Central memory CD8-positive, alpha-beta T cell (primary cell): ENCODE measurements around the gene S100Z.
"Not testable (repeated sequence)": the region's sequence is repeated elsewhere in the genome, so short reads cannot be mapped to it uniquely, and the experiment has no call there.

Experiments
- ATAC-seq: fragments of 150-1000 bp; cut with Tn5 transposase; replicated peaks from 2 replicates; pipeline ENCODE4 v1.10.0; 2022; ENCODE audit warnings: mild to moderate bottlenecking, moderate FRiP score, moderate number of reproducible peaks; ENCODE audit not compliant: poor library complexity, severe bottlenecking; ENCODE audit errors: extremely low read depth
- DNase-seq, 2 donors: peaks; one replicate each; pipeline ENCODE4 v3.0.0; 2021; ENCODE audit warnings: low spot score in 2 of 2
- H3K27ac Mint-ChIP-seq: one replicate; pipeline ENCODE4 v1.8.0; 2022; ENCODE audit warnings: low read depth, mild to moderate bottlenecking, moderate library complexity, mixed read lengths
- H3K27me3 Mint-ChIP-seq: one replicate; pipeline ENCODE4 v1.8.0; 2022; ENCODE audit warnings: mixed read lengths
- H3K36me3 Mint-ChIP-seq: one replicate; pipeline ENCODE4 v1.8.0; 2022; ENCODE audit warnings: mild to moderate bottlenecking, moderate library complexity, mixed read lengths; ENCODE audit not compliant: insufficient read depth
- H3K4me1 Mint-ChIP-seq: one replicate; pipeline ENCODE4 v1.8.0; 2022; ENCODE audit warnings: mixed read lengths
- H3K4me3 Mint-ChIP-seq: one replicate; pipeline ENCODE4 v1.8.0; 2022; ENCODE audit warnings: mild to moderate bottlenecking, moderate library complexity, mixed read lengths
- H3K9me3 Mint-ChIP-seq: one replicate; pipeline ENCODE4 v1.8.0; 2022; ENCODE audit warnings: mixed read lengths

The S100Z gene

GRCh38 chr5:76813982-76814562 lies 35.7 kb upstream of the S100Z start:
- ATAC-seq: no peak
- peaks cover 40% of the 10 kb centered on the region for H3K27me3 Mint-ChIP-seq

GRCh38 chr5:76816110-76816831 lies 33.5 kb upstream of the S100Z start:
- no peak for DNase-seq
- Mint-ChIP-seq H3K27ac (no peak overlapping the region), H3K4me3 (no peak overlapping the region), H3K4me1 (peaks cover 8% of the 10 kb centered on the region), H3K27me3 (peaks cover 56% of the 10 kb centered on the region), H3K36me3 (no peaks in the 10 kb centered on the region), H3K9me3 (no peaks in the 10 kb centered on the region)
- no peak for ATAC-seq

More at GRCh38 chr5:76813982-76814562, 35.7 kb upstream of the S100Z start:
- Mint-ChIP-seq H3K36me3 (no peaks in the 10 kb centered on the region), H3K4me3 (no peak overlapping the region), H3K9me3 (no peaks in the 10 kb centered on the region), H3K27ac (no peak overlapping the region), H3K4me1 (peaks cover 8% of the 10 kb centered on the region)
- no peak for DNase-seq

GRCh38 chr5:76818844-76819831 lies 30.7 kb upstream of the S100Z start, which contains the start of gene F2RL1:
Gene F2RL1 (plus strand): TSS chr5:76819030. CDS start chr5:76819183, 153 bp downstream.
- no peaks in the 10 kb centered on the region for H3K9me3 Mint-ChIP-seq
- DNase-seq (peak in 1 of 2 donors; percentile 13), ATAC-seq (peak; percentile 55)
- no peak within 1 kb of the TSS for H3K27ac Mint-ChIP-seq
- peaks cover 2% of the 10 kb centered on the region for H3K36me3 Mint-ChIP-seq
- peaks cover 70% of the 10 kb centered on the region for H3K27me3 Mint-ChIP-seq
- peak within 1 kb of the TSS; percentile 71 for H3K4me3 Mint-ChIP-seq
- peaks cover 8% of the 10 kb centered on the region for H3K4me1 Mint-ChIP-seq

GRCh38 chr5:76819851-76820525 lies 29.8 kb upstream of the S100Z start:
- DNase-seq (no peak), ATAC-seq (no peak)
- Mint-ChIP-seq H3K27me3 (peaks cover 69% of the 10 kb centered on the region), H3K27ac (no peak overlapping the region), H3K9me3 (no peaks in the 10 kb centered on the region), H3K4me1 (peaks cover 8% of the 10 kb centered on the region), H3K36me3 (peaks cover 2% of the 10 kb centered on the region), H3K4me3 (peak overlapping the region; percentile 71)

GRCh38 chr5:76820526-76820890 lies 29.3 kb upstream of the S100Z start:
- Mint-ChIP-seq H3K27me3 (peaks cover 63% of the 10 kb centered on the region), H3K9me3 (no peaks in the 10 kb centered on the region), H3K4me1 (peaks cover 8% of the 10 kb centered on the region), H3K27ac (no peak overlapping the region), H3K36me3 (peaks cover 2% of the 10 kb centered on the region), H3K4me3 (peak overlapping the region; percentile 71)
- no peak for DNase-seq
- no peak for ATAC-seq

- Mint-ChIP-seq H3K9me3 (no peaks in the 10 kb centered on the region), H3K4me1 (peaks cover 8% of the 10 kb centered on the region), H3K36me3 (peaks cover 2% of the 10 kb centered on the region), H3K27me3 (peaks cover 57% of the 10 kb centered on the region), H3K4me3 (no peak overlapping the region), H3K27ac (no peak overlapping the region)
- no peak for ATAC-seq
- DNase-seq: no peak
Observed at GRCh38 chr5:76821136-76821535, 28.7 kb upstream of the S100Z start.

GRCh38 chr5:76822105-76822731 lies 27.6 kb upstream of the S100Z start:
- H3K27ac Mint-ChIP-seq, H3K36me3 Mint-ChIP-seq, DNase-seq, H3K9me3 Mint-ChIP-seq, H3K4me1 Mint-ChIP-seq, ATAC-seq, H3K4me3 Mint-ChIP-seq: not testable (repeated sequence)
- H3K27me3 Mint-ChIP-seq: peaks cover 46% of the 10 kb centered on the region

GRCh38 chr5:76826416-76826815 lies 23.4 kb upstream of the S100Z start:
- peaks cover 13% of the 10 kb centered on the region for H3K27me3 Mint-ChIP-seq
- not testable (repeated sequence) for H3K4me1 Mint-ChIP-seq, ATAC-seq, H3K27ac Mint-ChIP-seq, H3K36me3 Mint-ChIP-seq, H3K4me3 Mint-ChIP-seq, H3K9me3 Mint-ChIP-seq, DNase-seq

GRCh38 chr5:76831110-76831452 lies 18.7 kb upstream of the S100Z start:
- Mint-ChIP-seq H3K4me3 (no peak overlapping the region), H3K27me3 (no peaks in the 10 kb centered on the region), H3K9me3 (no peaks in the 10 kb centered on the region), H3K36me3 (no peaks in the 10 kb centered on the region), H3K27ac (no peak overlapping the region), H3K4me1 (no peaks in the 10 kb centered on the region)
- ATAC-seq: no peak
- no peak for DNase-seq

GRCh38 chr5:76836181-76836580 lies 13.6 kb upstream of the S100Z start:
- H3K4me1 Mint-ChIP-seq: no peaks in the 10 kb centered on the region
- no peak overlapping the region for H3K27ac Mint-ChIP-seq
- DNase-seq (no peak), ATAC-seq (no peak)
- H3K4me3 Mint-ChIP-seq: no peak overlapping the region
- no peaks in the 10 kb centered on the region for H3K9me3 Mint-ChIP-seq
- no peaks in the 10 kb centered on the region for H3K36me3 Mint-ChIP-seq
- H3K27me3 Mint-ChIP-seq: no peaks in the 10 kb centered on the region

GRCh38 chr5:76836585-76836984 lies 13.2 kb upstream of the S100Z start:
- H3K36me3 Mint-ChIP-seq: no peaks in the 10 kb centered on the region
- no peak for ATAC-seq
- no peak overlapping the region for H3K27ac Mint-ChIP-seq
- no peak overlapping the region for H3K4me3 Mint-ChIP-seq
- peaks cover 2% of the 10 kb centered on the region for H3K27me3 Mint-ChIP-seq
- no peaks in the 10 kb centered on the region for H3K9me3 Mint-ChIP-seq
- DNase-seq: no peak
- H3K4me1 Mint-ChIP-seq: no peaks in the 10 kb centered on the region
